HUES48 (cell line): ENCODE results near the gene SGK1.
"Not testable (repeated sequence)": the region's sequence is repeated elsewhere in the genome, so short reads cannot be mapped to it uniquely, and the experiment has no call there.

Source experiments
- H3K27ac ChIP-seq: one replicate; pipeline ENCODE4 v1.7.0; 2013; ENCODE audit warnings: low read depth, low read length, inconsistent platforms
- H3K27me3 ChIP-seq: 2 replicates; pipeline ENCODE4 v1.6.1; 2013; ENCODE audit warnings: mild to moderate bottlenecking, low read length; ENCODE audit not compliant: control insufficient read depth, insufficient read depth
- H3K36me3 ChIP-seq: 2 replicates; pipeline ENCODE4 v1.6.1; 2013; ENCODE audit warnings: low read length; ENCODE audit not compliant: control insufficient read depth, insufficient read depth
- H3K4me1 ChIP-seq: 2 replicates; pipeline ENCODE4 v1.6.1; 2013; ENCODE audit warnings: mild to moderate bottlenecking, low read length; ENCODE audit not compliant: control insufficient read depth, insufficient read depth
- H3K4me3 ChIP-seq: 2 replicates; pipeline ENCODE4 v1.5.1; 2013; ENCODE audit warnings: mild to moderate bottlenecking, low read depth, low read length
- H3K9ac ChIP-seq: 2 replicates; pipeline ENCODE4 v1.6.1; 2013; ENCODE audit warnings: mild to moderate bottlenecking, low read depth, low read length, moderate library complexity
- H3K9me3 ChIP-seq: 2 replicates; pipeline ENCODE4 v1.6.1; 2013; ENCODE audit warnings: low read length; ENCODE audit not compliant: control insufficient read depth, insufficient read depth

The SGK1 gene

GRCh38 chr6:134187751-134188150 lies 130.2 kb downstream of the SGK1 start:
- Histone ChIP-seq H3K36me3 (no peaks in the 10 kb centered on the region), H3K27me3 (no peaks in the 10 kb centered on the region), H3K9me3 (no peaks in the 10 kb centered on the region), H3K4me1 (peaks cover 20% of the 10 kb centered on the region), H3K4me3 (no peak overlapping the region), H3K27ac (no peak overlapping the region), H3K9ac (no peak overlapping the region)

- H3K36me3 ChIP-seq, result no peaks in the 10 kb centered on the region
- H3K4me1 ChIP-seq, result peaks cover 18% of the 10 kb centered on the region
- H3K9ac ChIP-seq, result no peak overlapping the region
- no peak overlapping the region for H3K27ac ChIP-seq
- H3K9me3 ChIP-seq, result no peaks in the 10 kb centered on the region
- H3K27me3 ChIP-seq, result no peaks in the 10 kb centered on the region
- H3K4me3 ChIP-seq, result no peak overlapping the region
Observed at GRCh38 chr6:134187154-134187553, 130.8 kb downstream of the SGK1 start.

GRCh38 chr6:134186355-134186754 lies 131.6 kb downstream of the SGK1 start:
- no peak overlapping the region for H3K27ac ChIP-seq
- H3K27me3 ChIP-seq, result no peaks in the 10 kb centered on the region
- H3K4me3 ChIP-seq, result no peak overlapping the region
- H3K9me3 ChIP-seq, result no peaks in the 10 kb centered on the region
- H3K9ac ChIP-seq, result no peak overlapping the region
- H3K36me3 ChIP-seq, result no peaks in the 10 kb centered on the region
- peaks cover 17% of the 10 kb centered on the region for H3K4me1 ChIP-seq

GRCh38 chr6:134185277-134185676 lies 132.6 kb downstream of the SGK1 start:
- no peaks in the 10 kb centered on the region for H3K27me3 ChIP-seq
- H3K27ac ChIP-seq, result no peak overlapping the region
- no peak overlapping the region for H3K4me3 ChIP-seq
- no peaks in the 10 kb centered on the region for H3K36me3 ChIP-seq
- H3K9me3 ChIP-seq, result no peaks in the 10 kb centered on the region
- H3K4me1 ChIP-seq, result peaks cover 17% of the 10 kb centered on the region
- H3K9ac ChIP-seq, result no peak overlapping the region

GRCh38 chr6:134183844-134184243 lies 134.1 kb downstream of the SGK1 start:
- Histone ChIP-seq H3K9me3 (no peaks in the 10 kb centered on the region), H3K36me3 (no peaks in the 10 kb centered on the region), H3K4me3 (no peak overlapping the region; the same call in 1 of the 2 replicates), H3K9ac (no peak overlapping the region), H3K27me3 (no peaks in the 10 kb centered on the region), H3K27ac (no peak overlapping the region), H3K4me1 (peaks cover 17% of the 10 kb centered on the region)

GRCh38 chr6:134182528-134182927 lies 135.4 kb downstream of the SGK1 start:
- H3K9me3 ChIP-seq, result no peaks in the 10 kb centered on the region
- 0 out of 2 replicates have a peak overlapping the region, but pooled peaks have one; percentile 15 for H3K4me3 ChIP-seq
- no peaks in the 10 kb centered on the region for H3K36me3 ChIP-seq
- H3K4me1 ChIP-seq, result peaks cover 23% of the 10 kb centered on the region
- no peak overlapping the region for H3K9ac ChIP-seq
- peaks cover 6% of the 10 kb centered on the region for H3K27me3 ChIP-seq
- no peak overlapping the region for H3K27ac ChIP-seq

GRCh38 chr6:134181726-134182125 lies 136.2 kb downstream of the SGK1 start:
- not testable (repeated sequence) for H3K36me3 ChIP-seq, H3K4me3 ChIP-seq, H3K9ac ChIP-seq, H3K27ac ChIP-seq, H3K9me3 ChIP-seq
- Histone ChIP-seq H3K27me3 (peaks cover 11% of the 10 kb centered on the region), H3K4me1 (peaks cover 26% of the 10 kb centered on the region)

GRCh38 chr6:134181251-134181650 lies 136.7 kb downstream of the SGK1 start:
- H3K27me3 ChIP-seq, result peaks cover 15% of the 10 kb centered on the region
- not testable (repeated sequence) for H3K4me3 ChIP-seq, H3K36me3 ChIP-seq, H3K9ac ChIP-seq, H3K27ac ChIP-seq, H3K9me3 ChIP-seq
- H3K4me1 ChIP-seq, result peaks cover 29% of the 10 kb centered on the region

GRCh38 chr6:134180540-134180939 lies 137.4 kb downstream of the SGK1 start:
- Histone ChIP-seq H3K27me3 (peaks cover 15% of the 10 kb centered on the region), H3K4me1 (peaks cover 29% of the 10 kb centered on the region)
- not testable (repeated sequence) for H3K9ac ChIP-seq, H3K36me3 ChIP-seq, H3K9me3 ChIP-seq, H3K27ac ChIP-seq, H3K4me3 ChIP-seq

- peak overlapping the region; percentile 43 for H3K4me3 ChIP-seq
- H3K27me3 ChIP-seq, result peaks cover 15% of the 10 kb centered on the region
- peaks cover 28% of the 10 kb centered on the region for H3K4me1 ChIP-seq
- no peaks in the 10 kb centered on the region for H3K9me3 ChIP-seq
- H3K36me3 ChIP-seq, result peaks cover 5% of the 10 kb centered on the region
- no peak overlapping the region for H3K9ac ChIP-seq
- H3K27ac ChIP-seq, result no peak overlapping the region
Observed at GRCh38 chr6:134178161-134179044, 139.5 kb downstream of the SGK1 start.

GRCh38 chr6:134177753-134178160 lies 140.2 kb downstream of the SGK1 start:
- H3K27me3 ChIP-seq, result peaks cover 15% of the 10 kb centered on the region
- no peaks in the 10 kb centered on the region for H3K9me3 ChIP-seq
- peaks cover 24% of the 10 kb centered on the region for H3K4me1 ChIP-seq
- peaks cover 11% of the 10 kb centered on the region for H3K36me3 ChIP-seq
- peak overlapping the region; percentile 43 for H3K4me3 ChIP-seq
- H3K27ac ChIP-seq, result no peak overlapping the region
- H3K9ac ChIP-seq, result no peak overlapping the region
